Transverse colon (tissue), 4 donors: ENCODE results near the gene KIAA0232. TPM values are rescaled to one million over a fixed set of nuclear protein-coding genes. Genes with fewer than 3 reads are reported as not detected.
A peak's percentile ranks its signal among the peaks of the same experiment; 100 is the strongest.

ENCODE experiments used
- DNase-seq: peaks from one replicate; pipeline ENCODE4 v3.0.0-alpha.2; 2019
- H3K27ac ChIP-seq, 4 donors: fragments of 200-600 bp; sonication (generic); 2 replicates each; pipeline ENCODE4 v1.5.1; 2016 to 2018; ENCODE audit warnings: inconsistent platforms in 4 of 4
- H3K27me3 ChIP-seq: fragments of 200-600 bp; sonication (generic); 2 replicates; pipeline ENCODE4 v1.5.1; 2017; ENCODE audit warnings: inconsistent platforms
- H3K36me3 ChIP-seq, 4 donors: fragments of 200-600 bp; sonication (generic); 2 replicates each; pipeline ENCODE4 v1.5.1; 2017 to 2019; ENCODE audit warnings: inconsistent platforms in 4 of 4
- H3K4me1 ChIP-seq, 4 donors: fragments of 200-600 bp; sonication (generic); 2 replicates each; pipeline ENCODE4 v1.5.1; 2017 to 2020; ENCODE audit warnings: inconsistent platforms in 4 of 4
- H3K4me3 ChIP-seq, 4 donors: fragments of 200-600 bp; sonication (generic); 1 replicate in 1 of 4; 2 replicates in 3 of 4; pipeline versions ENCODE4 v1.5.1 to v1.6.1; 2017 to 2019; ENCODE audit warnings: inconsistent platforms in 4 of 4
- H3K9me3 ChIP-seq, 2 donors: fragments of 200-600 bp; sonication (generic); 2 replicates each; pipeline ENCODE4 v1.5.1; 2017 to 2019; ENCODE audit warnings: inconsistent platforms in 2 of 2
- EP300 ChIP-seq: sonication (generic); formaldehyde crosslinking; IDR thresholded peaks from one replicate; pipeline ENCODE4 v1.6.1; 2017; ENCODE audit warnings: antibody characterized with exemption, low read depth
- POLR2A ChIP-seq: fragments of 450-650 bp; IDR thresholded peaks from one replicate; pipeline ENCODE4 v1.6.1; 2016; ENCODE audit warnings: antibody characterized with exemption, mild to moderate bottlenecking, moderate library complexity
- POLR2AphosphoS5 ChIP-seq, 3 donors: sonication (generic); formaldehyde crosslinking; IDR thresholded peaks; one replicate each; pipeline ENCODE4 v1.6.1; 2016; ENCODE audit warnings: antibody characterized with exemption in 3 of 3
- WGBS, 2 donors: methylation state at CpG; one replicate each; pipeline ENCODE4 v1.1.5; 2018; ENCODE audit warnings: low coverage in 1 of 2; 5-methylcytosine and 5-hydroxymethylcytosine counted together
- in situ Hi-C, 4 donors: fragments of 200-750 bp; cut with MboI; loops; one replicate each; pipeline versions ENCODE4 v1.15.0 to v1.15.1; 2017; ENCODE audit warnings: low sequenced_read_pairs in 3 of 4, low pct_ligation_motif_present in 1 of 4, low pct_unique_long_range_greater_than_20kb in 1 of 4
- intact Hi-C: fragments of 100-400 bp; cut with DNase I; formaldehyde crosslinking; loops from one replicate; pipeline ENCODE4 v1.15.1; 2023; ENCODE audit warnings: low total_unique reads
- total RNA-seq, 4 donors: library from RNA; depleted of rRNA; stranded (reverse); fragments of >200 nt; gene quantifications; one replicate each; pipeline ENCODE4 v1.1.0, GENCODE V29; 2016
- TF ChIP-seq, protein P1 (sequence below), 5 experiments: fragments of 200-600 bp in 3 of 5; fragments of 450-650 bp in 2 of 5; sonication (generic) in 3 of 5; IDR thresholded peaks; 1 replicate in 2 of 5; 2 replicates in 3 of 5; pipeline ENCODE4 v1.5.1; 2016 to 2017; ENCODE audit warnings: antibody characterized with exemption in 5 of 5, inconsistent platforms in 3 of 5, mild to moderate bottlenecking in 2 of 5, moderate library complexity in 1 of 5

Gene KIAA0232
- total RNA-seq, 4 donors from 2014 or later: 17.9 to 83.4 (median 43.0) TPM

DNA sequence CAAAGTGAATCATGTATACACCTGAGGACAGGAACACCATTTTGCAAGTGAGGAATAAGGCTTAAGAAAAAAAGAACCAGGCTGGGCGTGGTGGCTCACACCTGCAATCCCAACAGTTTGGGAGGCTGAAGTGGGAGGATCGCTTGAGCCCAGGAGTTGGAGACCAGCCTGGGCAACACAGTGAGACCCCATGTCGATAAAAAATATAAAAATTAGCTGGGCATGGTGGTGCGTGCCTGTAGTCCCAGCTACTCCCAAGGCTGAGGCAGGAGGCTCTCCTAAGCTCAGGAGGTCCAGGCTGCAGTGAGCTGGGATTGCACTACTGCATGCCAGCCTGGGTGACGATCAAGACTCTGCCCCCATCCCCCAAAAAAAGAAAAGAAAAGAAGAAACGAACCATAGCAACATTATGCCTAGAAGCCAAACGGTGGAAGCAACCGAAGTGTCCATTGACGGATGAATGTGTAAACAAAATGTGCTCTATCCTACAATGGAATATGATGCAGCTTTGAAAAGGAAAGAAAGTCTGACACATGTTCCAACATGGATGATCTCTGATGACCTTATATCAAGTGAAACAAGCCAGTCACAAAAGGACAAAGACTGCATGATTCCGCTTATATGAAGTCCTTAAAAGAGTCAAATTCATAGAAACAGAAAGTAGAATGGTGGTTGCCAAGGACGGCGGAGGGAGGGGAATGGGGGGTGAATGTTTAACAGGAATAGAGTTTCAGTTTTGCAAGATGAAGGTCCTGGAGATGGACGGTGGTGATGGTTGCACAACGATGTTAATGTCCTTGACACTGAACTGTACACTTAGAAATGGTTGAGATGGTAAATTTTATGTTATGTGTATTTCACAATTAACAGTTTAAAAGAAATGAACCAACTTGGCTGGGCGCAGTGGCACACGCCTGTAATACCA is 8.6 kb upstream of the KIAA0232 start:
- H3K27ac ChIP-seq: peak overlapping the region in 3 of 4 donors; percentile 5 to 82 (median 69)

DNA sequence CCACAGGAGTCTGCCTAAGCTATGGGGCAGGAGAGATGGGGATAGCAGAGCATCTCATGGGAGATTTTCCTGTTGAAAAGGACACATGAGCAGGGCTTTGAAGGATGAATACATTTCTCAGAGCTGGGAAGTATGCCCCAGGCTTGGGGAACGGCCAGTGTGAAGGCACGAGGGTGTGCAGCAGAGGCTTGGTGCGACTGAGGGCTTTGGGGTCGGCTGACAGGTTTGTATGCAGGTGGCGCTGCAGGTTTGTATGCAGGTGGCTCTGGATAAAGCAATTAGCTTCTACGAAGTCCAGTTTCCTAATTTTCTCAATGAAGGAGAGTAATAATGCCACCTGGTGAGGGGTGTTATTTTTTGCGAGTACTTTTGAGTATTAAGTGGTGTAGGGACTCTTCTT is 6.8 kb upstream of the KIAA0232 start:
- no peak overlapping the region for H3K27ac ChIP-seq
- H3K4me3 ChIP-seq: no peak overlapping the region
- H3K9me3 ChIP-seq: no peaks in the 10 kb centered on the region
- in situ Hi-C loops (no loop called here), intact Hi-C loops (no loop called here)
- peaks cover 4 to 40% (median 21%) of the 10 kb centered on the region in 4 donors for H3K4me1 ChIP-seq
- 57 to 76% methylated on average over 5 to 7 of the region's 7 CpGs for WGBS, 2 donors
- TF ChIP-seq POLR2AphosphoS5 (IDR thresholded peaks at IDR 0.05) (no peak), POLR2A (no peak), EP300 (no peak)
- TF ChIP-seq, protein P1, sequence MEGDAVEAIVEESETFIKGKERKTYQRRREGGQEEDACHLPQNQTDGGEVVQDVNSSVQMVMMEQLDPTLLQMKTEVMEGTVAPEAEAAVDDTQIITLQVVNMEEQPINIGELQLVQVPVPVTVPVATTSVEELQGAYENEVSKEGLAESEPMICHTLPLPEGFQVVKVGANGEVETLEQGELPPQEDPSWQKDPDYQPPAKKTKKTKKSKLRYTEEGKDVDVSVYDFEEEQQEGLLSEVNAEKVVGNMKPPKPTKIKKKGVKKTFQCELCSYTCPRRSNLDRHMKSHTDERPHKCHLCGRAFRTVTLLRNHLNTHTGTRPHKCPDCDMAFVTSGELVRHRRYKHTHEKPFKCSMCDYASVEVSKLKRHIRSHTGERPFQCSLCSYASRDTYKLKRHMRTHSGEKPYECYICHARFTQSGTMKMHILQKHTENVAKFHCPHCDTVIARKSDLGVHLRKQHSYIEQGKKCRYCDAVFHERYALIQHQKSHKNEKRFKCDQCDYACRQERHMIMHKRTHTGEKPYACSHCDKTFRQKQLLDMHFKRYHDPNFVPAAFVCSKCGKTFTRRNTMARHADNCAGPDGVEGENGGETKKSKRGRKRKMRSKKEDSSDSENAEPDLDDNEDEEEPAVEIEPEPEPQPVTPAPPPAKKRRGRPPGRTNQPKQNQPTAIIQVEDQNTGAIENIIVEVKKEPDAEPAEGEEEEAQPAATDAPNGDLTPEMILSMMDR (IDR thresholded peaks at IDR 0.05): no peak
- DNase-seq: no peak
- H3K36me3 ChIP-seq: no peaks in the 10 kb centered on the region
- no peaks in the 10 kb centered on the region for H3K27me3 ChIP-seq

More for the DNA sequence above, 8.6 kb upstream of the KIAA0232 start:
- DNase-seq: no peak
- 69 to 70% methylated on average over 15 to 16 of the region's 16 CpGs for WGBS, 2 donors
- no peaks in the 10 kb centered on the region for H3K27me3 ChIP-seq
- intact Hi-C loops (no loop called here), in situ Hi-C loops (no loop called here)
- TF ChIP-seq POLR2A (no peak), EP300 (no peak), POLR2AphosphoS5 (IDR thresholded peaks at IDR 0.05) (no peak)
- TF ChIP-seq, protein P1 (IDR thresholded peaks at IDR 0.05): no peak
- no peaks in the 10 kb centered on the region for H3K9me3 ChIP-seq
- no peaks in the 10 kb centered on the region for H3K36me3 ChIP-seq
- no peak overlapping the region for H3K4me3 ChIP-seq
- peaks cover 6 to 50% (median 31%) of the 10 kb centered on the region in 4 donors for H3K4me1 ChIP-seq

DNA sequence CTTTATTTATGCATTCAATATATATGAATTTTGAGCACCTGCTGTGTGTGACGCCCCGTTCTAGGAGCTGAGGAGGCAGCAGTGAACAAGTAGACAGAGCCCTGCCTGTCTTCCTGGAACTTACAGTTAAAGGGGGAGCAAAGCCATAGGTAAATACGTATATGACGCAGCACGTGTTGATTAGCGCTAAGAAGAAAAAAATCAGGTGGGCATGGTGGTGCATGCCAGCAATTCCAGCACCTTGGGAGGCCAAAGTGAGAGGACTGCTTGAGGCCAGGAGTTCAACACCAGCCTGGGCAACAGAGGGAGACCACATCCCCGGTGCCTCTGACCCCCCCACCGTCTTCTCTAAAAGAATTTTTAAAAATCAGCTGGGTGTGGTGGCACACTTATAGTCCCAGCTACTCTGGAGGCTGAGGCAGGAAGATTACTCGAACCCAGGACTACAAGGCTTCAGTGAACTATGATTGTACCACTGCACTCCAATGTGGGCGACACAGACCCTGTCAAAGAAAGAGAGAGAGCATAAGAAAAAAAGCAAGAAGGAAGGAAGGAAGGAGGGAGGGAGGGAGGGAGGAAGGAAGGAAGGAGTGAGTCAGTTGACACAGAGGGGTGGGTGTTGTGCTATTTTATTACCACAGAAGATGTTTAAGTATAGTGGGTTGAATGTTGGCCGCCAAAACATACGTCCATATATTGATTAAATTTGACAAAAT is 5.4 kb upstream of the KIAA0232 start:
- WGBS, 2 donors: 74 to 83% methylated on average over 7 to 12 of the region's 12 CpGs
- no peak for DNase-seq
- no peaks in the 10 kb centered on the region for H3K36me3 ChIP-seq
- no peak overlapping the region for H3K27ac ChIP-seq
- H3K27me3 ChIP-seq: no peaks in the 10 kb centered on the region
- in situ Hi-C loops: no loop called here
- TF ChIP-seq POLR2A (no peak), EP300 (no peak), POLR2AphosphoS5 (IDR thresholded peaks at IDR 0.05) (no peak)
- TF ChIP-seq, protein P1 (IDR thresholded peaks at IDR 0.05): no peak
- no peaks in the 10 kb centered on the region for H3K9me3 ChIP-seq
- H3K4me3 ChIP-seq: no peak overlapping the region
- intact Hi-C loops: no loop called here
- H3K4me1 ChIP-seq: peaks cover 4 to 40% (median 26%) of the 10 kb centered on the region in 4 donors

DNA sequence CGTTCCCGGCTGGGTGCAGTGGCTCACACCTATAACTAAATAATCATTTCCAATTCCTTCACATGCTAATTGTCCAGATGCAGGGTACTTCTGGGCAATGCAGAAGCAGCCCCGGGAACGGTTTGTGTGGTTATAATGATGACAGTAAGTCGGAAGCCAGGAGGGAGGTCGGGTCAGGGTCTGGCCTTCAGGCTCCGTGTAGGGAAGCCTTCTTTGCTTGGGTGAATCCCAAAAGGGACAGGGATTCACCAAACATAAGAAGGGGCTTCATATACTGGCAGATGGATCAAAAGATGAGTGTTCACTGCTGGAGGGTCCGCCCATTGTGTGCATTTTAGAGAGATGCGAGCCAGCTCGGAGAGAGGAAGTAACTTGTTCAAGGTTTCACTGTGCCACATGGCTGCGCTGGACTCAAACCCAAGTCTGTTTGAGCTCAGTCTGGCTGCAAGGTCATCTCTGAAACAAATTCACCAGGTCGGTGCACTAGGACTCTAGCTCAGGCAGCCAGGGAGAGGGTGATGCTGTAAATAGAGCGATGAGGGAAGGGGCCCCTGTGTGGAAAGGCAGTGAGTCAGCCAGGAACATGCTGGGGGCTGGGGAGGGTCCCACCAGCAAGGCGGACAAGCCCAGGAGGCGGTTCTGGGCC is 4.8 kb upstream of the KIAA0232 start:
- Histone ChIP-seq H3K4me3 (no peak overlapping the region), H3K9me3 (no peaks in the 10 kb centered on the region), H3K27me3 (no peaks in the 10 kb centered on the region), H3K27ac (no peak overlapping the region), H3K36me3 (no peaks in the 10 kb centered on the region), H3K4me1 (peaks cover 4 to 33% (median 19%) of the 10 kb centered on the region in 4 donors)
- WGBS, 2 donors: 67 to 84% methylated on average over 6 to 15 of the region's 15 CpGs
- DNase-seq: peak; percentile 8
- in situ Hi-C loops (no loop called here), intact Hi-C loops (no loop called here)
- TF ChIP-seq, protein P1 (IDR thresholded peaks at IDR 0.05): no peak
- no peak for TF ChIP-seq POLR2AphosphoS5 (IDR thresholded peaks at IDR 0.05)
- TF ChIP-seq POLR2A: no peak
- no peak for TF ChIP-seq EP300
